HepG2 (cell line): ENCODE measurements around the gene TTBK1. TPM values are rescaled to one million over a fixed set of nuclear protein-coding genes. Genes with fewer than 3 reads are reported as not detected.

ENCODE experiments used
- CAMTA2 ChIP-seq: sonication (generic); formaldehyde crosslinking; IDR thresholded peaks from 2 replicates; pipeline ENCODE4 v1.4.0; 2020; ENCODE audit warnings: mild to moderate bottlenecking, missing genetic modification reagents, borderline replicate concordance
- ESRRA ChIP-seq: sonication (generic); formaldehyde crosslinking; IDR thresholded peaks from 2 replicates; pipeline ENCODE4 v1.5.1; 2020; ENCODE audit warnings: mild to moderate bottlenecking, low read depth, missing genetic modification reagents
- FOSL2 ChIP-seq: sonication (generic); formaldehyde crosslinking; IDR thresholded peaks from 2 replicates; pipeline ENCODE4 v1.4.0; 2020; ENCODE audit warnings: missing genetic modification reagents
- GTF3A ChIP-seq: sonication (generic); formaldehyde crosslinking; conservative IDR thresholded peaks from 2 replicates; pipeline ENCODE4 v1.4.0; 2020; ENCODE audit warnings: mild to moderate bottlenecking, missing genetic modification reagents
- HDAC6 ChIP-seq: fragments of 200-600 bp; sonication (generic); IDR thresholded peaks from 2 replicates; pipeline ENCODE4 v1.7.0; 2017; ENCODE audit warnings: mild to moderate bottlenecking, antibody characterized with exemption, low read length, low read depth
- JUNB ChIP-seq: sonication (generic); formaldehyde crosslinking; IDR thresholded peaks from 2 replicates; pipeline ENCODE4 v1.8.0; 2022; ENCODE audit warnings: missing genetic modification reagents, mild to moderate bottlenecking, borderline replicate concordance
- KDM3A ChIP-seq: IDR thresholded peaks from 2 replicates; pipeline ENCODE4 v1.6.1; 2018; ENCODE audit warnings: low read depth, missing compliant biosample characterization
- MTF2 ChIP-seq: sonication (generic); formaldehyde crosslinking; IDR thresholded peaks from 2 replicates; pipeline ENCODE4 v1.5.0; 2020; ENCODE audit warnings: missing genetic modification reagents, borderline replicate concordance
- MZF1 ChIP-seq: sonication (generic); formaldehyde crosslinking; IDR thresholded peaks from 2 replicates; pipeline ENCODE4 v1.8.1; 2023; ENCODE audit warnings: mild to moderate bottlenecking, missing genetic modification reagents, borderline replicate concordance
- SIX1 ChIP-seq: sonication (generic); formaldehyde crosslinking; IDR thresholded peaks from 2 replicates; pipeline ENCODE4 v1.4.0; 2020; ENCODE audit warnings: missing genetic modification reagents, borderline replicate concordance
- SNRNP70 ChIP-seq: fragments of 200-400 bp; formaldehyde crosslinking; IDR thresholded peaks from 2 replicates; pipeline ENCODE4 v1.6.1; 2017; ENCODE audit warnings: mild to moderate bottlenecking, low read depth, low read length, moderate library complexity
- SP4 ChIP-seq: sonication (generic); formaldehyde crosslinking; IDR thresholded peaks from 2 replicates; pipeline ENCODE4 v1.8.1; 2023; ENCODE audit warnings: mild to moderate bottlenecking, missing genetic modification reagents
- ZFP62 ChIP-seq: sonication (generic); formaldehyde crosslinking; IDR thresholded peaks from 2 replicates; pipeline ENCODE4 v1.4.0; 2020; ENCODE audit warnings: missing genetic modification reagents
- ZNF564 ChIP-seq: sonication (generic); formaldehyde crosslinking; IDR thresholded peaks from 2 replicates; pipeline ENCODE4 v1.8.1; 2023; ENCODE audit warnings: mild to moderate bottlenecking, missing genetic modification reagents
- ZNF614 ChIP-seq: IDR thresholded peaks from 2 replicates; pipeline ENCODE4 v1.6.1; 2018; ENCODE audit warnings: missing biosample characterization, missing genetic modification reagents, inconsistent platforms, borderline replicate concordance
- ZNF891 ChIP-seq: sonication (generic); formaldehyde crosslinking; IDR thresholded peaks from 2 replicates; pipeline ENCODE4 v1.5.0; 2020; ENCODE audit warnings: mild to moderate bottlenecking, missing genetic modification reagents
- polyA plus RNA-seq, 8 experiments: library from polyadenylated mRNA; depleted of rRNA in 3 of 8; stranded (reverse) in 7 of 8; unstranded in 1 of 8; fragments of >200 nt; fragmentation: Illumina TruSeq in 4 of 8; extraction: Trizol in 4 of 8; gene quantifications; 2 replicates each; pipeline versions ENCODE4 v1.2.1 to v1.2.3, GENCODE V29; 2011 to 2016; ENCODE audit warnings: low read depth in 4 of 8, missing spikeins in 1 of 8, mixed read lengths in 1 of 8; ENCODE audit not compliant: insufficient read depth in 1 of 8
- total RNA-seq, 5 experiments: library from RNA; depleted of rRNA; stranded (reverse); fragments of >200 nt; fragmentation: Illumina TruSeq; extraction: Trizol; gene quantifications; 2 replicates each; pipeline ENCODE4 v1.2.3, GENCODE V29; 2016; ENCODE audit warnings: low read depth in 1 of 5
- TF ChIP-seq, protein P1 (sequence below): sonication (generic); formaldehyde crosslinking; IDR thresholded peaks from 2 replicates; pipeline ENCODE4 v1.5.0; 2020; ENCODE audit warnings: missing genetic modification reagents
- TF ChIP-seq, protein P2 (sequence below): IDR thresholded peaks from 2 replicates; pipeline ENCODE4 v1.6.1; 2016; ENCODE audit warnings: mild to moderate bottlenecking
- TF ChIP-seq, protein P3 (sequence below): sonication (generic); formaldehyde crosslinking; IDR thresholded peaks from 2 replicates; pipeline ENCODE4 v1.9.0; 2021; ENCODE audit warnings: missing genetic modification reagents, borderline replicate concordance
- TF ChIP-seq, protein P4 (sequence below): sonication (generic); formaldehyde crosslinking; IDR thresholded peaks from 2 replicates; pipeline ENCODE4 v1.4.0; 2020; ENCODE audit warnings: missing genetic modification reagents, borderline replicate concordance
- TF ChIP-seq, protein P5 (sequence below): sonication (generic); formaldehyde crosslinking; IDR thresholded peaks from 2 replicates; pipeline ENCODE4 v1.4.0; 2020; ENCODE audit warnings: missing genetic modification reagents

Gene TTBK1
- total and polyA plus RNA-seq, 2 of the 13 experiments (the other 11 are each of a cell fraction or from before 2014, with no cell fraction given): 0.24 to 0.33 TPM

DNA sequence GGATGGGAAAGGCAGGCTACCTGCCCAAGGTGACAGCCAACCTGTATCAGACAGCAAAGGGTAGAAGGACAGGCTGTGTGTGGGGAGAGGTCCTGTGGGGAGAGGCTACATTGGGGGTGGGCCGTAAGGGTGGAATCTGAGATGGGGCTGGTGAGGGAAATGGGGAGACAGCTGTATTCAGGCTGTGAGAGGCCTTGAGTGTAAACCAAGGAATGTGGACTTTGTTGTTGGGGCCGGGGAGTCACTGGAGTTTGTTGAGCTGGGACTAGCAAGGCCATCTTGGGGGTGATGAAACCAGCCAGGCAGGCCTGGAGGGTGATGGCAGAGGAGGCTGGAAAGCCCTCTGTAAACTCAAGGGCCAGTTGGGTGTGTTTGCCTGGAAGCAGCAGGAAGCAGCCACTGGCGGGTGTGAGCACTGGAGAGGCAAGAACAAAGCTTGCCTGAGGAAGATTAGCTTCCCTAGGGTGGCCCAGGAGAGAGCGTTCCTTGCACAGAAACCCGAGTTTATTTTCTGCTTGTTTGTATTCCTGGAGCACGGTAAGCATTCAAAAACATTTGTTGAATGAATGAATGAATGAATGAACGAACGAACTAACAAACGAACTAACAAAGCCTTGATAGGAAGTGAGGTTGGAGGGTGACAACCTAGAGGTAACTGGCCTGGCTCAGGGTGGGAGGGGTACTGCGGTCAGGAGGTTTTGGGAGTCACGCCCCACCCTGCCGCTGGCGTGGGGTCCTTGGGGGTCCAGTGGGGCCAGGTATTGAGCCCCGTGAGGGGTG, 18.9 kb downstream of the TTBK1 start (continued):
- TF ChIP-seq, protein P1, sequence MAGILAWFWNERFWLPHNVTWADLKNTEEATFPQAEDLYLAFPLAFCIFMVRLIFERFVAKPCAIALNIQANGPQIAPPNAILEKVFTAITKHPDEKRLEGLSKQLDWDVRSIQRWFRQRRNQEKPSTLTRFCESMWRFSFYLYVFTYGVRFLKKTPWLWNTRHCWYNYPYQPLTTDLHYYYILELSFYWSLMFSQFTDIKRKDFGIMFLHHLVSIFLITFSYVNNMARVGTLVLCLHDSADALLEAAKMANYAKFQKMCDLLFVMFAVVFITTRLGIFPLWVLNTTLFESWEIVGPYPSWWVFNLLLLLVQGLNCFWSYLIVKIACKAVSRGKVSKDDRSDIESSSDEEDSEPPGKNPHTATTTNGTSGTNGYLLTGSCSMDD (CRISPR knock-in tag): no peak
- TF ChIP-seq ESRRA (no peak), ZNF564 (no peak), KDM3A (CRISPR knock-in tag) (0 out of 2 replicates have a peak, but pooled peaks have one; percentile 56), ZFP62 (no peak), CAMTA2 (CRISPR knock-in tag) (no peak), JUNB (CRISPR knock-in tag) (no peak), FOSL2 (CRISPR knock-in tag) (peak; percentile 42; the same call in 1 of the 2 replicates), SIX1 (CRISPR knock-in tag) (no peak), GTF3A (CRISPR knock-in tag) (no peak), HDAC6 (no peak), ZNF891 (CRISPR knock-in tag) (no peak), ZNF614 (CRISPR knock-in tag) (no peak; the same call in 1 of the 2 replicates), SP4 (CRISPR knock-in tag) (no peak), SNRNP70 (no peak), MTF2 (CRISPR knock-in tag) (no peak), MZF1 (no peak)
- TF ChIP-seq, protein P2, sequence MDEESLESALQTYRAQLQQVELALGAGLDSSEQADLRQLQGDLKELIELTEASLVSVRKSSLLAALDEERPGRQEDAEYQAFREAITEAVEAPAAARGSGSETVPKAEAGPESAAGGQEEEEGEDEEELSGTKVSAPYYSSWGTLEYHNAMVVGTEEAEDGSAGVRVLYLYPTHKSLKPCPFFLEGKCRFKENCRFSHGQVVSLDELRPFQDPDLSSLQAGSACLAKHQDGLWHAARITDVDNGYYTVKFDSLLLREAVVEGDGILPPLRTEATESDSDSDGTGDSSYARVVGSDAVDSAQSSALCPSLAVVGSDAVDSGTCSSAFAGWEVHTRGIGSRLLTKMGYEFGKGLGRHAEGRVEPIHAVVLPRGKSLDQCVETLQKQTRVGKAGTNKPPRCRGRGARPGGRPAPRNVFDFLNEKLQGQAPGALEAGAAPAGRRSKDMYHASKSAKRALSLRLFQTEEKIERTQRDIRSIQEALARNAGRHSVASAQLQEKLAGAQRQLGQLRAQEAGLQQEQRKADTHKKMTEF (CRISPR knock-in tag): peak; percentile 25; the same call in 1 of the 2 replicates
- TF ChIP-seq, protein P3, sequence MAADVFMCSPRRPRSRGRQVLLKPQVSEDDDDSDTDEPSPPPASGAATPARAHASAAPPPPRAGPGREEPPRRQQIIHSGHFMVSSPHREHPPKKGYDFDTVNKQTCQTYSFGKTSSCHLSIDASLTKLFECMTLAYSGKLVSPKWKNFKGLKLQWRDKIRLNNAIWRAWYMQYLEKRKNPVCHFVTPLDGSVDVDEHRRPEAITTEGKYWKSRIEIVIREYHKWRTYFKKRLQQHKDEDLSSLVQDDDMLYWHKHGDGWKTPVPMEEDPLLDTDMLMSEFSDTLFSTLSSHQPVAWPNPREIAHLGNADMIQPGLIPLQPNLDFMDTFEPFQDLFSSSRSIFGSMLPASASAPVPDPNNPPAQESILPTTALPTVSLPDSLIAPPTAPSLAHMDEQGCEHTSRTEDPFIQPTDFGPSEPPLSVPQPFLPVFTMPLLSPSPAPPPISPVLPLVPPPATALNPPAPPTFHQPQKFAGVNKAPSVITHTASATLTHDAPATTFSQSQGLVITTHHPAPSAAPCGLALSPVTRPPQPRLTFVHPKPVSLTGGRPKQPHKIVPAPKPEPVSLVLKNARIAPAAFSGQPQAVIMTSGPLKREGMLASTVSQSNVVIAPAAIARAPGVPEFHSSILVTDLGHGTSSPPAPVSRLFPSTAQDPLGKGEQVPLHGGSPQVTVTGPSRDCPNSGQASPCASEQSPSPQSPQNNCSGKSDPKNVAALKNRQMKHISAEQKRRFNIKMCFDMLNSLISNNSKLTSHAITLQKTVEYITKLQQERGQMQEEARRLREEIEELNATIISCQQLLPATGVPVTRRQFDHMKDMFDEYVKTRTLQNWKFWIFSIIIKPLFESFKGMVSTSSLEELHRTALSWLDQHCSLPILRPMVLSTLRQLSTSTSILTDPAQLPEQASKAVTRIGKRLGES (CRISPR knock-in tag): no peak
- TF ChIP-seq, protein P4, sequence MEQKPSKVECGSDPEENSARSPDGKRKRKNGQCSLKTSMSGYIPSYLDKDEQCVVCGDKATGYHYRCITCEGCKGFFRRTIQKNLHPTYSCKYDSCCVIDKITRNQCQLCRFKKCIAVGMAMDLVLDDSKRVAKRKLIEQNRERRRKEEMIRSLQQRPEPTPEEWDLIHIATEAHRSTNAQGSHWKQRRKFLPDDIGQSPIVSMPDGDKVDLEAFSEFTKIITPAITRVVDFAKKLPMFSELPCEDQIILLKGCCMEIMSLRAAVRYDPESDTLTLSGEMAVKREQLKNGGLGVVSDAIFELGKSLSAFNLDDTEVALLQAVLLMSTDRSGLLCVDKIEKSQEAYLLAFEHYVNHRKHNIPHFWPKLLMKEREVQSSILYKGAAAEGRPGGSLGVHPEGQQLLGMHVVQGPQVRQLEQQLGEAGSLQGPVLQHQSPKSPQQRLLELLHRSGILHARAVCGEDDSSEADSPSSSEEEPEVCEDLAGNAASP (CRISPR knock-in tag): peak; percentile 67; the same call in 1 of the 2 replicates
- TF ChIP-seq, protein P5, sequence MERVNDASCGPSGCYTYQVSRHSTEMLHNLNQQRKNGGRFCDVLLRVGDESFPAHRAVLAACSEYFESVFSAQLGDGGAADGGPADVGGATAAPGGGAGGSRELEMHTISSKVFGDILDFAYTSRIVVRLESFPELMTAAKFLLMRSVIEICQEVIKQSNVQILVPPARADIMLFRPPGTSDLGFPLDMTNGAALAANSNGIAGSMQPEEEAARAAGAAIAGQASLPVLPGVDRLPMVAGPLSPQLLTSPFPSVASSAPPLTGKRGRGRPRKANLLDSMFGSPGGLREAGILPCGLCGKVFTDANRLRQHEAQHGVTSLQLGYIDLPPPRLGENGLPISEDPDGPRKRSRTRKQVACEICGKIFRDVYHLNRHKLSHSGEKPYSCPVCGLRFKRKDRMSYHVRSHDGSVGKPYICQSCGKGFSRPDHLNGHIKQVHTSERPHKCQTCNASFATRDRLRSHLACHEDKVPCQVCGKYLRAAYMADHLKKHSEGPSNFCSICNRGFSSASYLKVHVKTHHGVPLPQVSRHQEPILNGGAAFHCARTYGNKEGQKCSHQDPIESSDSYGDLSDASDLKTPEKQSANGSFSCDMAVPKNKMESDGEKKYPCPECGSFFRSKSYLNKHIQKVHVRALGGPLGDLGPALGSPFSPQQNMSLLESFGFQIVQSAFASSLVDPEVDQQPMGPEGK: peak; percentile 80
